GM19455 (cell line): ENCODE results near the gene FCRLB.
"Not testable (repeated sequence)": the region's sequence is repeated elsewhere in the genome, so short reads cannot be mapped to it uniquely, and the experiment has no call there.

Experiments used
- ATAC-seq: cut with Tn5 transposase; IDR thresholded peaks from one replicate; pipeline ENCODE4 v1.9.1; 2021; ENCODE audit not compliant: unreplicated experiment

The FCRLB gene

GRCh38 chr1:161719325-161719611, 2.1 kb upstream of the FCRLB start:
- peak; percentile 49 for ATAC-seq

DNA sequence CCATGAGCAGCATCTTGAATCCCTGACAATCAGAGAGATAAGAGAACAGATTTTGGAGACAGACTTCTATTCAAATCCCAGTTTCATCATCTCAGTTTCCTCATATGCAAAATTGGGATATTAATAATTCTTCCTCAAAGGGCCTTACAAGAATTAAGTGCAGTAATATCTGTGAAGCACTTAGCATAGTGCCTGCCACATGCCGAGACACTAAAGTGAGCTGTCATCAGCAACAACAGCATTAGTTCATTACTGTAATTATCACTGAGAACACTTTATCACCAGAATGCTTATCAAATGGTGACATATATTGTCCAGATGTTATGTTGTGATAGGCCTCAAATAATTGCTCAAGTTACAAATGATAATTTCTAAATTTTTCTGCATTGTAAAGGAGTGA, 922 bp upstream of the FCRLB start:
- ATAC-seq: no peak

- ATAC-seq: no peak
Measured at GRCh38 chr1:161721738-161722343, 497 bp downstream of the FCRLB start.

DNA sequence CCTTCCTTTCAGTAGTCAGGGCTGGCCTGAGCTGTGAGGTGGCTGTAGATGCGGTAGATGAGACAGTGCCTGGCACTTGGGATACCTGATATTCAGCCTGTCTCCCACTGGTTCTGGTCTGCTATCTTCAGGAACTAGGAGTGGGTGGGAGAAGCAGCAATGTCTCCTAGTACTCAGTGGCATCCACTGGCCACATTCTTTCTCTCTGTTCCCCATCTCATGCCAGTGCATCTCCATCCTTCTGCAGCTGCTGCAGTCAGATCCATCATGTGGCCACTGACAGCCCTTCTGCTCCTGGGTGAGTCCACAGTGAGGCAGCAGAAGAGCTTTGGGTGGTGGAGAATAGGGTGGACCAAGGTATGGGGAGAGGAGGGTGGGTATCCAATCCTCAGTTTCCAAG, 1.1 kb downstream of the FCRLB start:
- no peak for ATAC-seq

DNA sequence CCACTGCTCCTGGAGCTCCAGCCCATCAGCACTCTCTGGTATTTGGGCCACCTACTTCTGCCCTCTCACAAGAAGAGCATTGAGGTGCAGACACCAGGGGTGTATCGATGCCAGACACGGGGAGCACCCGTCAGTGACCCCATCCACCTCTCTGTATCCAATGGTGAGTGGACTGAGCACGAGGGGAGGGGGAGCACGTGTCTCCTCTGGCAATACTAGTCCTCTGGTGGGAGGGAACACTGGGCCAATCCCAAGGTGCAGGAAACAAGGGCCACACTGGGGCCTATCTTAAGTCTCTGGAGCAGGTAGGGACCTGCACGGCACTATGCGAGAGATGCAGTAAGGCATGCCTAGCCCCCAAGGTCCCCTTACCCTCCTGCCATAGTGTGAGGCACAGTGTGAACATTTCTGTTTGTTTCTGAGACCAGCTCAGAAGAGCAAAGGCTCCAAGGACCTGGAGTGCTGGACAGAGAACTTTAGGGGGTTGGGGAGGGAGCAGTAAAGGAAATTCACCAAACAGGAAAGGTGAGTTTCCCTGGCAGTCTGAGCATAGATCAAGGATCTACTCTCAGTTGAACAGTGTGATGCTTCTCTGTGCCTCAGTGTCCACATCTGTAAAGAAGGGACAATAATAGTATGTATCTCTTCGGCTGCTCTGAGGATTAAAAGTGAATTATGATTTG, 2.3 kb downstream of the FCRLB start:
- ATAC-seq: no peak

GRCh38 chr1:161725258-161725907, 4.0 kb downstream of the FCRLB start:
- ATAC-seq: not testable (repeated sequence)

DNA sequence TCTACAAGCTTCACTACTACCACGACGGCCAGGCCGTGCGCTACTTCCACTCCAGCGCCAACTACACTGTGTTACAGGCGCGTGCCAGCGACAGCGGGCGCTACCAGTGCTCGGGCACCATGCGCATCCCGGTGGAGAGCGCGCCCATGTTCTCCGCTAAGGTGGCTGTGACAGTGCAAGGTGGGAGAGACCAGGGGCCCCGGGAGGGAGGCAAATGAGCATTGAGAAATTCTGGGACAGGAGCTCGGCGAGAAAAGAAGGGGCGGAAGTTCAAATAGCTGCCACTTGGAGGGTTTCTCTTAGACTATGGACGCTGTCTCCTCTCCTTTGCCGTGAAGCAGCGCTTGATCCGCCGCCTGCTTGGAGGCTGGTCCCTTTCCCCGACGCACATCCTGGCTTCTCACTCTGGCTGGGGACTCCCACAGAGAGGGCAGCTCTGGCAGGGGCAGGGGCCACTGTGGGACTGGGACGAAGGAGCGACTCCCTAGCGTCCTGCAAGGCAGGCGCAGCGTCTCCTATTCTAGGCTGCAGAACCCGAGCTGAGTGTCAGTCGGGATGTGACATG, 4.6 kb downstream of the FCRLB start:
- peak; percentile 14 for ATAC-seq

DNA sequence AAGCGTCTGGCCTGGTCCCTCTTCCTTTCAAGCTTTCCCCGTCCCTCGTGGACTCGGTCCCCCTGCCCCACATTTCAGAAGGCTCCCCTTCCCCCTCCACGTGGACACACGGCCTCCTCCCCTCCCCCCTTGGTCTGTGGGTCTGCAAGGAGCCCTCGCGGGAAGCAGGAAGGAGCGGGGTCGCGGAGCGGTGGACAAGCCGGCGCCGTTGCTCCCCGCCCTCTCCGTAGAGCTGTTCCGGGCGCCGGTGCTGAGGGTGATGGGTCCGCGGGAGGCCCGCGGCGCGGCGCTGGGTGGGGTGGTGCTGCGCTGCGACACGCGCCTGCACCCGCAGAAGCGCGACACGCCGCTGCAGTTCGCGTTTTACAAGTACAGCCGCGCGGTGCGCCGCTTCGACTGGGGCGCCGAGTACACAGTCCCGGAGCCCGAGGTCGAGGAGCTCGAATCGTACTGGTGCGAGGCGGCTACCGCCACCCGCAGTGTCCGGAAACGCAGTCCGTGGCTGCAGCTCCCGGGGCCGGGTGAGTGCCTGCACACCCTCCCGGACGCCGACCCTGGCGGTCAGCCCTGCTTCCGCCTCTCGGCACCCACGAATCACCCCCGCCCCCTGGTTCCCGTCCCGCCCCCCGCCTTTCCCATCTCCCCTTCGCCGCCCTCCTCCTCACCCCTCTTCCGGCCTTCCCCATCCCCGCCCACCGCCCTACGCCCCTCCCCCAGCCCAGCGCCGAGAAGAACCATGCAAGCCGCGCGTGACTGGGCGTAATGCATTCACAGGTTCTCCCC, 5.3 kb downstream of the FCRLB start:
- ATAC-seq: peak; percentile 66

- peak; percentile 25 for ATAC-seq
Measured at GRCh38 chr1:161727256-161727924, 6.0 kb downstream of the FCRLB start.

GRCh38 chr1:161728376-161729226, 7.3 kb downstream of the FCRLB start:
- no peak for ATAC-seq

DNA sequence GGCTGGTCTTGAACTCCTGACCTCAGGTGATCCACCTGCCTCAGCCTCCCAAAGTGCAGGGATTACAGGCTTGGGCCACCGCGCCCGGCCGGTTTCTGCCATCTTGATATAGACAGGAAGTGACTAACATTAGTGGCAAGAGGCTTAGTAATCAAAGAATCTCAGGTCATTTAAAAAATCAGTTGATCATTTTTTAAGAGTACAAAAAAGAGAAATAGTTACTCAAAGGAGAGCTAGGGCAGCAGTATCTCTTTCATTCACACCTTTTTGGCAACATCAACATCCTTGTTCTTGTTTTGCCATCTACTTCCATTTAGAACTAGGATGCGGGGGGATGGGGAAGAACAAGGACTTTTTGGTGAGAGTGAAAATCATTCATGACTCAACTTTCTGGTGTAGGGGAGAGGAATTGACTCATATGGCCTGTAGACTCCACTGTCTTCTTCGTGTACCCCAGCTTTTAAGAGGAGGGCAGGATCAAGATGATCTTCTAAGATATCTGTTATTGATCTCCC, 8.8 kb downstream of the FCRLB start:
- no peak for ATAC-seq

DNA sequence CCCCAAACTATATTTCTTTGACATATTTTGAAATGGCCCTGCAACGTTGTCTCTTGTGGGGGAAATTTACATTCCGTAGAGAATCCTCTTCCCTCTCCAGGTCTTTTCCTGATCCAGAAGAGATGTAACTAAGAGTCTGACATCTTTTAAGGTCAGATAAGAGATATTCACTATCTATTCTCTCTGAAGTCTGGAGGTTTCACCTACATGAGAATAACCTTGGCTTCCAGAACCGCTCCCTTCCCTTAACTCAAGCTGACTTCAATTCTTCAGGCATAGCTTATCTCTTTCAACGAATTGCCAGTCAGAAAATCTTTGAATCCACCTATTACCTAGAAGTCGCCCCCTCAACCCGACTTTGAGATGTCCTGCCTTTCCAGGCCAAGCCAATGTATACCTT, 9.9 kb downstream of the FCRLB start:
- no peak for ATAC-seq

DNA sequence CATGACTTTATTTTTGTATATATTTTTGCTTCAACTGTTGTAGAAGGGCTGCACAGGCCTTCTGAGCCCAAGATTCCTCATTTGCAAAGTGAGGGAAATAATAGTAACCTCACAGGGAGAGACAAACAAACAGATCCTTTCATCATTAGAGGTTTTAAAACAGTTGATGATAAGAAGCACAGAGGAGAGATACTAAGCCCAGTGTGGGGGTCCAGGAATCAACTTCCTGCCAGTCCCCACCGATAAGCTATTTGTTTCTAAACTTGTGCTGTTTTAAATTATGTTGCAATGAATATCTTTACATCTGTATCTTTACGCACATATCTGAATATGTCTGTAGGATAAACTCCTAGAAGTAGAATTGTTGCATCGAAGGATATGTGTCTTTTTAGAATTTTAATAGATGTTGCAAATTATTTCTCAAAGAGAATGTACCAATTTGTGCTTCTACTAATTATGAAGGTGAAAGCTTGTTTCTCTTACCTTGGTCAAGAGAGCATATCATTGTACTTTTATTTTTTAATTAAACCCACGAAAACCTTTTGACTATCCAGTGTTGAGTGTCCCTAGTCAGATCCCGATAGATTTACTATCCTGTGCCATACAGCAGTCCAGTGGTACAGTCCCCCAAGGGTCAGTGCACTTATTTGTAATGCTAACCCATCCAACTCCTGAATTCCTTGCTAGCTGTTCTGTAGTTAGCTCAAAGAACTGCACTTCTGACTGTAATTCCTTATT, 10.8 kb downstream of the FCRLB start:
- no peak for ATAC-seq

DNA sequence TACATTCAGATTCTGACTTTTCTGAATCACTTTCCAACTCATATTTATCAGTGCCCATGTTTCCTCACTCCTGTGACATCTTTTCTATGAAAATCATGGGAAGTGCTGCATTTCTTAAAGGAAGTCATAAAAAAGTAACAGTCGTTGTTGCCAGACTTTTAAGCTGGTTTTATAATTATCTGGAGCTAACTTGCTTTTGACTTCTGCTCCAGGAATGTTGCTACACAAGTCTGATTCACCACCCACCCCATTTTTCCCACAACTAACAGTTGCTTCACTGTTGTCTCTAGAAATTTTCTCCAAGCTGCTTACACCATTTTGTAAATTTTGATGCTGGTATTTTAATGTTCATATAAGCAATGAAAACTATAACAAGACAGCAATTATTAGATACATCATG, 12.2 kb downstream of the FCRLB start:
- ATAC-seq: no peak

- no peak for ATAC-seq
Measured at GRCh38 chr1:161735837-161736236, 14.5 kb downstream of the FCRLB start.

DNA sequence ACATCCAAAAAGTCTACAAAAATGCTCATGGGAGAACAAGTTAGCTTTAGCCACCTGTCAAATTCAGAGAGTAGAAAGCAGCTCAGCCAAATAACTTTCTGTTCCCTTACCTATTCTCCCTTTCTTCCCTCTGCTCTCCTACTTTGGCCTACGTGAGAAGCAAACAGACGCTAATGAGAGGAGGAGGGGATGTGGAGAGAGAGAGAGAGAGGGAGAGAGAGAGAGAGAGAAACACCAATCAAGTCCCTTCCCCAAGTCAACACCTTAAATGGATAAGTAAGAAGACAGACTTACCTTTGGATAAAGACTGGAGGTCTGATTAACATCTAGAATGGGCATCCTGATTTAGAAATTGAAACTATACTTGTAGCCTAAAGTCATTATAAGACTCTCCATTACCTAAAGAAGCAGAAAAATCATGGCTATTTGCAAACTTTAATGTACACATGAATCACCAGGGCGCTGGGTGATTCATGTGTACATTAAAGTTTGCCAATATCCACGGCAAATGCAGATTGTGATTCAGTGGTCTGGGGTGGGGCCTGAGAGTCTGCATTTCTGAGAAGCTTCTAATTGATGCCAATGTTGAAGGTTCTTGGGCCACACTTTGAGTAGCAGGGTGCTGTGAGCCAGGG, 15.1 kb downstream of the FCRLB start:
- no peak for ATAC-seq

DNA sequence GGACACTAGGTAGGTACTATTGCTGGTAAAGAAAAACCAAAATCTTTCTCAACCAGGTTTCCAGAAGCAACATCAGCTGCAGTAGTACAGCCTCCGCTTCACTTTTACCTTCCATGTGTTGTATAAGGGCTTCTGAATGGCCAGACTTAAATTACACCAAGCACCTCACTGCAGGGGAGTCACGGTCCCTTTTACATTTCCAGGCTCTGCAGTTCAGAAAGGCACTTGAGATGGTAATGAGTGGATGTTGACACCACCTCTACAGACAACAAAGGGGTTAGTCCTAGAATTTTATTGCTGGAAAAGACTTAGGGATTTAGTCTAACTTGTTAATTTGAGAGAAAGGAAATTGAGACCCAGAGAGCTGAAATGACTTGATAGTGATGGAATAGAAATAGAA, 16.3 kb downstream of the FCRLB start:
- ATAC-seq: no peak

- peak; percentile 67 for ATAC-seq
Measured at GRCh38 chr1:161738627-161739287, 17.4 kb downstream of the FCRLB start.
